HG03342 (cell line): ENCODE measurements around the gene POLR2F.

Experiments used
- ATAC-seq: cut with Tn5 transposase; IDR thresholded peaks from one replicate; pipeline ENCODE4 v1.9.1; 2021; ENCODE audit warnings: mild to moderate bottlenecking, moderate library complexity; ENCODE audit not compliant: unreplicated experiment

POLR2F gene

GRCh38 chr22:37953437-37954179 is at the start of gene POLR2F, which contains the start of gene C22orf23:
Gene POLR2F, plus strand, starts transcription at chr22:37953699. Its CDS starts 89 bp downstream, at chr22:37953788.
Gene C22orf23, minus strand, starts transcription at chr22:37953601. Its CDS starts 452 bp downstream, at chr22:37953149.
- peak; percentile 80 for ATAC-seq

GRCh38 chr22:37904572-37905533 is 48.6 kb upstream of the POLR2F start:
- no peak for ATAC-seq

- peak; percentile 68 for ATAC-seq
These were observed 47.8 kb upstream of the POLR2F start, which contains the start of gene MICALL1 for GRCh38 chr22:37905534-37906363. Gene MICALL1, plus strand, starts transcription at chr22:37906297. Its CDS starts 126 bp downstream, at chr22:37906423.

- ATAC-seq, result peak; percentile 18
These were observed 47.0 kb upstream of the POLR2F start for GRCh38 chr22:37906364-37907008.

- no peak for ATAC-seq
These were observed 46.2 kb upstream of the POLR2F start for GRCh38 chr22:37907036-37907954.

GRCh38 chr22:37909766-37910165 is 43.7 kb upstream of the POLR2F start:
- no peak for ATAC-seq

- ATAC-seq, result no peak
These were observed 42.4 kb upstream of the POLR2F start for GRCh38 chr22:37910890-37911672.

GRCh38 chr22:37911697-37912096 is 41.8 kb upstream of the POLR2F start:
- no peak for ATAC-seq

GRCh38 chr22:37912171-37912570 is 41.3 kb upstream of the POLR2F start:
- ATAC-seq, result no peak

GRCh38 chr22:37913233-37913721 is 40.2 kb upstream of the POLR2F start:
- ATAC-seq, result no peak

GRCh38 chr22:37916311-37916710 is 37.2 kb upstream of the POLR2F start:
- ATAC-seq, result no peak

GRCh38 chr22:37917874-37918548 is 35.5 kb upstream of the POLR2F start:
- no peak for ATAC-seq

- no peak for ATAC-seq
These were observed 34.8 kb upstream of the POLR2F start for GRCh38 chr22:37918580-37919270.

- no peak for ATAC-seq
These were observed 33.4 kb upstream of the POLR2F start for GRCh38 chr22:37920126-37920525.

GRCh38 chr22:37922191-37922590 is 31.3 kb upstream of the POLR2F start:
- no peak for ATAC-seq

GRCh38 chr22:37923927-37924326 is 29.6 kb upstream of the POLR2F start:
- no peak for ATAC-seq
